Measurements from ENCODE around the gene KIT. TPM values are rescaled to one million over a fixed set of nuclear protein-coding genes. Genes with fewer than 3 reads are reported as not detected.

KIT gene
- total and polyA plus RNA-seq, 7 donors = 0.69 to 58.7 (median 31.0) TPM

- Histone ChIP-seq H3K36me3 (no peaks in the 10 kb centered on the region), H3K4me1 (no peaks in the 10 kb centered on the region), H3K4me3 (no peak overlapping the region), H3K9me3 (no peaks in the 10 kb centered on the region), H3K27ac (no peak overlapping the region), H3K27me3 (peaks cover 0 to 3% (median 0%) of the 10 kb centered on the region in 3 donors)
- intact Hi-C loops (cut with DNase I) = no loop called here
- TF ChIP-seq CTCF (IDR thresholded peaks at IDR 0.05) (no peak), POLR2A (IDR thresholded peaks at IDR 0.05) (no peak), EP300 (IDR thresholded peaks at IDR 0.05) (no peak), POLR2AphosphoS5 (IDR thresholded peaks at IDR 0.05) (no peak)
- no peak for DNase-seq
- WGBS, 2 donors = 88 to 92% methylated on average over 1 of the region's 1 CpG
Observed at GRCh38 chr4:54679813-54680212, 22.1 kb downstream of the KIT start.

GRCh38 chr4:54683616-54684346 is 26.0 kb downstream of the KIT start:
- TF ChIP-seq POLR2A (IDR thresholded peaks at IDR 0.05) (no peak), POLR2AphosphoS5 (IDR thresholded peaks at IDR 0.05) (no peak), CTCF (IDR thresholded peaks at IDR 0.05) (no peak), EP300 (IDR thresholded peaks at IDR 0.05) (no peak)
- intact Hi-C loops (cut with DNase I) = no loop called here
- Histone ChIP-seq H3K4me3 (no peak overlapping the region), H3K36me3 (no peaks in the 10 kb centered on the region), H3K27me3 (no peaks in the 10 kb centered on the region), H3K27ac (no peak overlapping the region), H3K9me3 (no peaks in the 10 kb centered on the region), H3K4me1 (no peaks in the 10 kb centered on the region)
- no peak for DNase-seq
- WGBS, 2 donors = 55 to 80% methylated on average over 8 of the region's 8 CpGs

- Histone ChIP-seq H3K27me3 (no peaks in the 10 kb centered on the region), H3K4me3 (no peak overlapping the region), H3K27ac (no peak overlapping the region), H3K36me3 (no peaks in the 10 kb centered on the region), H3K9me3 (no peaks in the 10 kb centered on the region), H3K4me1 (no peaks in the 10 kb centered on the region)
- TF ChIP-seq POLR2A (IDR thresholded peaks at IDR 0.05) = no peak
- TF ChIP-seq EP300 (IDR thresholded peaks at IDR 0.05) = no peak
- no peak for TF ChIP-seq POLR2AphosphoS5 (IDR thresholded peaks at IDR 0.05)
- no peak for DNase-seq
- 87 to 88% methylated on average over 1 of the region's 1 CpG for WGBS, 2 donors
- intact Hi-C loops (cut with DNase I) = no loop called here
Observed at GRCh38 chr4:54685810-54686209, 28.1 kb downstream of the KIT start.

- Histone ChIP-seq H3K4me1 (no peaks in the 10 kb centered on the region), H3K27me3 (no peaks in the 10 kb centered on the region), H3K9me3 (no peaks in the 10 kb centered on the region), H3K36me3 (no peaks in the 10 kb centered on the region), H3K4me3 (no peak overlapping the region), H3K27ac (no peak overlapping the region)
- TF ChIP-seq POLR2A (IDR thresholded peaks at IDR 0.05) = no peak
- TF ChIP-seq EP300 (IDR thresholded peaks at IDR 0.05) = no peak
- no peak for DNase-seq
- WGBS, 2 donors = 55 to 78% methylated on average over 11 of the region's 11 CpGs
- intact Hi-C loops (cut with DNase I) = no loop called here
Observed at GRCh38 chr4:54687887-54688841, 30.4 kb downstream of the KIT start.

- Histone ChIP-seq H3K27ac (no peak overlapping the region), H3K4me1 (no peaks in the 10 kb centered on the region), H3K9me3 (no peaks in the 10 kb centered on the region), H3K27me3 (no peaks in the 10 kb centered on the region), H3K36me3 (no peaks in the 10 kb centered on the region), H3K4me3 (no peak overlapping the region)
- DNase-seq = no peak
- intact Hi-C loops (cut with DNase I) = no loop called here
- TF ChIP-seq POLR2A (IDR thresholded peaks at IDR 0.05) (no peak), CTCF (IDR thresholded peaks at IDR 0.05) (no peak), POLR2AphosphoS5 (IDR thresholded peaks at IDR 0.05) (no peak), EP300 (IDR thresholded peaks at IDR 0.05) (no peak)
- WGBS, 2 donors = 88 to 92% methylated on average over 12 of the region's 12 CpGs
Observed at GRCh38 chr4:54695337-54695736, 37.6 kb downstream of the KIT start.
